Measurements from ENCODE around the gene TIFAB. TPM values are rescaled to one million over a fixed set of nuclear protein-coding genes. Genes with fewer than 3 reads are reported as not detected.

TIFAB gene
- total RNA-seq, 4 donors from 2014 or later: not detected

GRCh38 chr5:135476615-135477581 is 24.7 kb upstream of the TIFAB start:
- Histone ChIP-seq H3K9me3 (no peaks in the 10 kb centered on the region), H3K4me3 (no peak overlapping the region), H3K36me3 (no peaks in the 10 kb centered on the region), H3K27ac (no peak overlapping the region), H3K4me1 (no peaks in the 10 kb centered on the region), H3K27me3 (peaks cover 71% of the 10 kb centered on the region)
- TF ChIP-seq POLR2A (IDR thresholded peaks at IDR 0.05) (no peak), EP300 (IDR thresholded peaks at IDR 0.05) (no peak), CTCF (IDR thresholded peaks at IDR 0.05) (no peak), POLR2AphosphoS5 (IDR thresholded peaks at IDR 0.05) (no peak)
- ATAC-seq: no peak
- 42 to 50% methylated on average over 19 of the region's 24 CpGs for WGBS, 2 donors (ENCODE audit: low coverage in 1 of 2)

GRCh38 chr5:135473956-135474670 is 22.0 kb upstream of the TIFAB start:
- Histone ChIP-seq H3K4me3 (no peak overlapping the region), H3K4me1 (no peaks in the 10 kb centered on the region), H3K27me3 (peaks cover 63% of the 10 kb centered on the region), H3K27ac (no peak overlapping the region), H3K36me3 (no peaks in the 10 kb centered on the region), H3K9me3 (no peaks in the 10 kb centered on the region)
- TF ChIP-seq POLR2AphosphoS5 (IDR thresholded peaks at IDR 0.05): no peak
- TF ChIP-seq EP300 (IDR thresholded peaks at IDR 0.05): no peak
- no peak for TF ChIP-seq POLR2A (IDR thresholded peaks at IDR 0.05)
- TF ChIP-seq CTCF (IDR thresholded peaks at IDR 0.05): no peak
- no peak for ATAC-seq
- 79 to 100% methylated on average over 2 to 4 of the region's 12 CpGs for WGBS, 2 donors (ENCODE audit: low coverage in 1 of 2)

- no peak overlapping the region for H3K4me3 ChIP-seq
- H3K27me3 ChIP-seq: peaks cover 63% of the 10 kb centered on the region
- 70% methylated on average over 5 of the region's 5 CpGs; no CpG with 5 or more reads in 1 of the 2 donors for WGBS, 2 donors (ENCODE audit: low coverage in 1 of 2)
- no peaks in the 10 kb centered on the region for H3K36me3 ChIP-seq
- no peaks in the 10 kb centered on the region for H3K4me1 ChIP-seq
- H3K27ac ChIP-seq: no peak overlapping the region
- no peaks in the 10 kb centered on the region for H3K9me3 ChIP-seq
- no peak for ATAC-seq
- no peak for TF ChIP-seq POLR2AphosphoS5 (IDR thresholded peaks at IDR 0.05)
- TF ChIP-seq EP300 (IDR thresholded peaks at IDR 0.05): no peak
- TF ChIP-seq POLR2A (IDR thresholded peaks at IDR 0.05): no peak
- TF ChIP-seq CTCF (IDR thresholded peaks at IDR 0.05): no peak
These were observed 20.0 kb upstream of the TIFAB start for GRCh38 chr5:135472141-135472540.

GRCh38 chr5:135471726-135472125 is 19.6 kb upstream of the TIFAB start:
- no peak for TF ChIP-seq EP300 (IDR thresholded peaks at IDR 0.05)
- no peak for TF ChIP-seq POLR2AphosphoS5 (IDR thresholded peaks at IDR 0.05)
- TF ChIP-seq CTCF (IDR thresholded peaks at IDR 0.05): no peak
- no peak for TF ChIP-seq POLR2A (IDR thresholded peaks at IDR 0.05)
- Histone ChIP-seq H3K27me3 (peaks cover 65% of the 10 kb centered on the region), H3K4me3 (no peak overlapping the region), H3K4me1 (peaks cover 0 to 2% (median under 1%) of the 10 kb centered on the region in 3 donors), H3K27ac (no peak overlapping the region), H3K36me3 (no peaks in the 10 kb centered on the region), H3K9me3 (no peaks in the 10 kb centered on the region)
- 72% methylated on average over 2 to 4 of the region's 4 CpGs for WGBS, 2 donors (ENCODE audit: low coverage in 1 of 2)
- no peak for ATAC-seq
